Measurements from ENCODE around the gene ADARB2.

DNA sequence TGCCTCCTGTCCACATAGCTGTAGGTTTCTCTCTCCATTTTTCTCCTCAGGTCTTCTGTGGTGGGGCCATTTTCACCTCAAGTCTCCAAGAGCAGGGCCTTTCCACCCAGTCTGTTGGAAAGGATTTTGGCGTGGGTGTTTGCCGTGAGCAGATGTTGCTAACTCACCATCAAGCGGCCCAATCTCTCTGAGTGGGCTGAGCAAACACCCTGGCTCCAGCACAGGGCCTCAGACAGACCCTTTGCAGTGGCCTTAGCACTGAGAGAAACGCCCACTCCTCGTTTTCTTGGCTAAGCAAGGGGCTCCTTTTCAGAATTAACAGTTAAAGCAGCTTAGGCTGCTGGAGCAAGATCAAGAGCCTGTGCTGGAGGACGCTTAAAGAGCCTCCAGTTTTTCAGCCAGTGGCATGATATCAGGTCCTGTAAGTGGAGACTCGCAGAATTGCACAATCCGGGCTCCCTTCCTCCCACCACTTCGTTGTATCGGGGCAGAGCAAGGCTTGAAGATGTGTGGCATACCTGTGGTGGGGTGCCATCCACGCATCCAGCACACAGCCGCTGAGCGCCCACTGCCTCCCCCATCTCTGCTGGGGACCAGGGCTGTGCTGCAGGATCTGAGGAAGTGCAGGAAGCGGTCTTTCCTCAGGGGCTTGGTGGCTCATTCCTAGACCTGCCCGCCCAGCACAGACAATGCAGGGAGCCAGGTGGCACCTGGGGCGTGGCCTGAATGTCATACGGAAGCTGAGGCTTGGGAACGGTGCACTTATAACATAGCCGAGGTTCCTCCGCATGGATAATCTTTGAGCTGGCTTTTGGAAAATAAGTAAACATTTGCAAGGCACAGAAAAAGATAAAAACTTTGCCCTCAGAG, 142.7 kb downstream of the ADARB2 start:
- TF ChIP-seq, protein P1, sequence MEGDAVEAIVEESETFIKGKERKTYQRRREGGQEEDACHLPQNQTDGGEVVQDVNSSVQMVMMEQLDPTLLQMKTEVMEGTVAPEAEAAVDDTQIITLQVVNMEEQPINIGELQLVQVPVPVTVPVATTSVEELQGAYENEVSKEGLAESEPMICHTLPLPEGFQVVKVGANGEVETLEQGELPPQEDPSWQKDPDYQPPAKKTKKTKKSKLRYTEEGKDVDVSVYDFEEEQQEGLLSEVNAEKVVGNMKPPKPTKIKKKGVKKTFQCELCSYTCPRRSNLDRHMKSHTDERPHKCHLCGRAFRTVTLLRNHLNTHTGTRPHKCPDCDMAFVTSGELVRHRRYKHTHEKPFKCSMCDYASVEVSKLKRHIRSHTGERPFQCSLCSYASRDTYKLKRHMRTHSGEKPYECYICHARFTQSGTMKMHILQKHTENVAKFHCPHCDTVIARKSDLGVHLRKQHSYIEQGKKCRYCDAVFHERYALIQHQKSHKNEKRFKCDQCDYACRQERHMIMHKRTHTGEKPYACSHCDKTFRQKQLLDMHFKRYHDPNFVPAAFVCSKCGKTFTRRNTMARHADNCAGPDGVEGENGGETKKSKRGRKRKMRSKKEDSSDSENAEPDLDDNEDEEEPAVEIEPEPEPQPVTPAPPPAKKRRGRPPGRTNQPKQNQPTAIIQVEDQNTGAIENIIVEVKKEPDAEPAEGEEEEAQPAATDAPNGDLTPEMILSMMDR (IDR thresholded peaks at IDR 0.05; ENCODE audit: insufficient read depth, low read length) = no peak
- no peak for TF ChIP-seq SPI1 (IDR thresholded peaks at IDR 0.05; ENCODE audit: borderline replicate concordance, low read depth)

Measured in HL-60 (cell line).